Endothelial cell of umbilical vein (primary cell): Measurements from ENCODE around the gene MLC1.

Experiments
- CTCF ChIP-seq, 2 donors: IDR thresholded peaks; 1 replicate in 1 of 2; 2 replicates in 1 of 2; pipeline ENCODE4 v1.5.1; 2011; ENCODE audit warnings: low read length in 2 of 2, mild to moderate bottlenecking in 2 of 2, moderate library complexity in 2 of 2, control low read depth in 1 of 2, inconsistent platforms in 1 of 2, low read depth in 1 of 2; ENCODE audit not compliant: insufficient read depth in 1 of 2; ENCODE audit errors: extremely low read depth in 1 of 2
- EZH2 ChIP-seq: IDR thresholded peaks from 2 replicates; pipeline ENCODE4 v1.6.1; 2012; ENCODE audit warnings: borderline replicate concordance, low read depth, mild to moderate bottlenecking, moderate library complexity, low read length, inconsistent platforms; ENCODE audit not compliant: severe bottlenecking
- FOS ChIP-seq: IDR thresholded peaks from 2 replicates; pipeline ENCODE4 v1.6.1; 2011; ENCODE audit warnings: mild to moderate bottlenecking, low read length, moderate library complexity, borderline replicate concordance; ENCODE audit not compliant: insufficient read depth
- GATA2 ChIP-seq: IDR thresholded peaks from 2 replicates; pipeline ENCODE4 v1.7.0; 2011; ENCODE audit warnings: low read depth, mild to moderate bottlenecking, moderate library complexity, mixed read lengths, low read length; ENCODE audit not compliant: insufficient read length, insufficient read depth
- JUN ChIP-seq: IDR thresholded peaks from 2 replicates; pipeline ENCODE4 v1.6.1; 2011; ENCODE audit warnings: borderline replicate concordance, low read depth; ENCODE audit not compliant: insufficient read length, insufficient read depth
- MYC ChIP-seq: IDR thresholded peaks from one replicate; pipeline ENCODE4 v1.6.1; 2011; ENCODE audit warnings: mild to moderate bottlenecking, low read depth, low read length
- POLR2A ChIP-seq: IDR thresholded peaks from 2 replicates; pipeline ENCODE4 v1.6.1; 2012; ENCODE audit warnings: low read depth, mild to moderate bottlenecking, control low read depth, low read length
- POLR2AphosphoS5 ChIP-seq: IDR thresholded peaks from 2 replicates; pipeline ENCODE4 v1.6.1; 2012; ENCODE audit warnings: low read depth, mild to moderate bottlenecking, control low read depth, low read length, moderate library complexity; ENCODE audit not compliant: insufficient read depth
- TF ChIP-seq, protein P1 (sequence below): IDR thresholded peaks from 2 replicates; pipeline ENCODE4 v1.6.1; 2011; ENCODE audit not compliant: insufficient read depth, insufficient read length

- no peak for TF ChIP-seq POLR2AphosphoS5
- no peak for TF ChIP-seq CTCF (IDR thresholded peaks at IDR 0.05; ENCODE audit: extremely low read depth in 1 of 2, insufficient read depth in 1 of 2, low read depth in 1 of 2, low read length in 2 of 2)
- no peak for TF ChIP-seq GATA2
- TF ChIP-seq POLR2A = no peak
- no peak for TF ChIP-seq JUN
- no peak for TF ChIP-seq EZH2
- TF ChIP-seq, protein P1, sequence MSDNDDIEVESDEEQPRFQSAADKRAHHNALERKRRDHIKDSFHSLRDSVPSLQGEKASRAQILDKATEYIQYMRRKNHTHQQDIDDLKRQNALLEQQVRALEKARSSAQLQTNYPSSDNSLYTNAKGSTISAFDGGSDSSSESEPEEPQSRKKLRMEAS = no peak
- TF ChIP-seq FOS = no peak
- TF ChIP-seq MYC = no peak
Observed at GRCh38 chr22:50072167-50072555, 13.1 kb downstream of the MLC1 start.
